Measurements from ENCODE around the gene FAM186B. TPM values are rescaled to one million over a fixed set of nuclear protein-coding genes. Genes with fewer than 3 reads are reported as not detected.

Gene FAM186B
- total and polyA plus RNA-seq, 10 donors: 0.08 to 0.67 (median 0.33) TPM; not detected in 4

- peak; percentile 30 for DNase-seq
- WGBS, 5 donors: 93 to 98% (median 94%) methylated on average over 11 to 12 of the region's 12 CpGs
- no peak overlapping the region for H3K27ac ChIP-seq
Observed at GRCh38 chr12:49565406-49566265, 39.8 kb downstream of the FAM186B start.

GRCh38 chr12:49564686-49565405, 40.6 kb downstream of the FAM186B start:
- peaks cover 15 to 51% (median 41%) of the 10 kb centered on the region in 6 donors for H3K4me1 ChIP-seq
- intact Hi-C loops (cut with DNase I; ENCODE audit: low total_unique reads): no loop called here
- peak; percentile 63 for DNase-seq
- H3K27ac ChIP-seq: no peak overlapping the region
- H3K36me3 ChIP-seq: peaks cover 0 to 66% (median 55%) of the 10 kb centered on the region in 6 donors
- 55 to 65% (median 57%) methylated on average over 8 of the region's 8 CpGs for WGBS, 5 donors
- no peaks in the 10 kb centered on the region for H3K27me3 ChIP-seq (replicated peaks in 1 of 7)
- no peak for TF ChIP-seq POLR2A (IDR thresholded peaks at IDR 0.05)
- TF ChIP-seq CTCF (IDR thresholded peaks at IDR 0.05 in 8 of 11, conservative IDR thresholded peaks at IDR 0.05 in 3 of 11): no peak
- no peak for TF ChIP-seq POLR2AphosphoS5 (IDR thresholded peaks at IDR 0.05)
- H3K4me3 ChIP-seq: no peak overlapping the region
- no peaks in the 10 kb centered on the region for H3K9me3 ChIP-seq

More at GRCh38 chr12:49565406-49566265, 39.8 kb downstream of the FAM186B start:
- intact Hi-C loops (cut with DNase I; ENCODE audit: low total_unique reads): no loop called here
- H3K27me3 ChIP-seq (replicated peaks in 1 of 7): no peaks in the 10 kb centered on the region
- H3K9me3 ChIP-seq: no peaks in the 10 kb centered on the region
- H3K4me3 ChIP-seq: no peak overlapping the region
- TF ChIP-seq POLR2AphosphoS5 (IDR thresholded peaks at IDR 0.05) (no peak), CTCF (IDR thresholded peaks at IDR 0.05 in 8 of 11, conservative IDR thresholded peaks at IDR 0.05 in 3 of 11) (no peak), POLR2A (IDR thresholded peaks at IDR 0.05) (no peak)
- H3K36me3 ChIP-seq: peaks cover 0 to 58% (median 47%) of the 10 kb centered on the region in 6 donors
- peaks cover 15 to 59% (median 48%) of the 10 kb centered on the region in 6 donors for H3K4me1 ChIP-seq

- Histone ChIP-seq H3K27me3 (replicated peaks in 1 of 7) (no peaks in the 10 kb centered on the region), H3K9me3 (no peaks in the 10 kb centered on the region), H3K4me1 (peaks cover 12 to 44% (median 33%) of the 10 kb centered on the region in 6 donors), H3K27ac (no peak overlapping the region), H3K36me3 (peaks cover 0 to 73% (median 62%) of the 10 kb centered on the region in 6 donors), H3K4me3 (no peak overlapping the region)
- TF ChIP-seq POLR2A (IDR thresholded peaks at IDR 0.05): no peak
- 87 to 96% (median 93%) methylated on average over 13 to 14 of the region's 14 CpGs for WGBS, 5 donors
- peak; percentile 57 for DNase-seq
- intact Hi-C loops (cut with DNase I; ENCODE audit: low total_unique reads): no loop called here
Observed at GRCh38 chr12:49563951-49564685, 41.3 kb downstream of the FAM186B start.

GRCh38 chr12:49562831-49563230, 42.6 kb downstream of the FAM186B start:
- Histone ChIP-seq H3K27me3 (replicated peaks in 1 of 7) (no peaks in the 10 kb centered on the region), H3K4me3 (no peak overlapping the region), H3K4me1 (peaks cover 12 to 36% (median 26%) of the 10 kb centered on the region in 6 donors), H3K27ac (no peak overlapping the region), H3K9me3 (no peaks in the 10 kb centered on the region), H3K36me3 (peaks cover 0 to 86% (median 75%) of the 10 kb centered on the region in 6 donors)
- DNase-seq: peak; percentile 53
- intact Hi-C loops (cut with DNase I; ENCODE audit: low total_unique reads): no loop called here
- TF ChIP-seq POLR2AphosphoS5 (IDR thresholded peaks at IDR 0.05) (no peak), CTCF (IDR thresholded peaks at IDR 0.05 in 8 of 11, conservative IDR thresholded peaks at IDR 0.05 in 3 of 11) (no peak), POLR2A (IDR thresholded peaks at IDR 0.05) (no peak)
- 94 to 99% (median 95%) methylated on average over 5 to 6 of the region's 6 CpGs for WGBS, 5 donors
